Loucy (cell line): ENCODE measurements around the gene TBC1D3I.

Experiments used
- CTCF ChIP-seq: fragments of 200-600 bp; sonication (generic); conservative IDR thresholded peaks from 2 replicates; pipeline ENCODE4 v1.5.1; 2014; ENCODE audit warnings: mild to moderate bottlenecking, antibody characterized with exemption, low read length
- EZH2phosphoT487 ChIP-seq: fragments of 200-600 bp; IDR thresholded peaks from 2 replicates; pipeline ENCODE4 v1.6.1; 2018; ENCODE audit warnings: antibody characterized with exemption, mild to moderate bottlenecking, moderate library complexity, borderline replicate concordance

- TF ChIP-seq CTCF (no peak), EZH2phosphoT487 (no peak)
These were observed 59.5 kb downstream of the TBC1D3I start for GRCh38 chr17:36204724-36205500.
